Liver (tissue), 3 donors: ENCODE measurements around the gene SMYD1.

Experiments used
- ATF3 ChIP-seq: IDR thresholded peaks from 2 replicates; pipeline ENCODE4 v1.6.1; 2016; ENCODE audit warnings: antibody characterized with exemption
- GABPA ChIP-seq, 2 donors: IDR thresholded peaks in 1 of 2; conservative IDR thresholded peaks in 1 of 2; 2 replicates each; pipeline ENCODE4 v1.6.1; 2016; ENCODE audit warnings: antibody characterized with exemption in 2 of 2, mild to moderate bottlenecking in 1 of 2, moderate library complexity in 1 of 2
- SP1 ChIP-seq: IDR thresholded peaks from 2 replicates; pipeline ENCODE4 v1.6.1; 2018; ENCODE audit warnings: antibody characterized with exemption, mild to moderate bottlenecking
- TF ChIP-seq, protein P1 (sequence below): fragments of 150-350 bp; IDR thresholded peaks from 2 replicates; pipeline ENCODE4 v1.5.1; 2017; ENCODE audit warnings: improper control_type of control experiment, low read depth, low read length; ENCODE audit not compliant: missing input control
- donor health status: healthy.
- donor health status: healthy.

GRCh38 chr2:88127888-88128653 is 60.4 kb downstream of the SMYD1 start, which contains the start of gene FABP1:
- TF ChIP-seq, protein P1, sequence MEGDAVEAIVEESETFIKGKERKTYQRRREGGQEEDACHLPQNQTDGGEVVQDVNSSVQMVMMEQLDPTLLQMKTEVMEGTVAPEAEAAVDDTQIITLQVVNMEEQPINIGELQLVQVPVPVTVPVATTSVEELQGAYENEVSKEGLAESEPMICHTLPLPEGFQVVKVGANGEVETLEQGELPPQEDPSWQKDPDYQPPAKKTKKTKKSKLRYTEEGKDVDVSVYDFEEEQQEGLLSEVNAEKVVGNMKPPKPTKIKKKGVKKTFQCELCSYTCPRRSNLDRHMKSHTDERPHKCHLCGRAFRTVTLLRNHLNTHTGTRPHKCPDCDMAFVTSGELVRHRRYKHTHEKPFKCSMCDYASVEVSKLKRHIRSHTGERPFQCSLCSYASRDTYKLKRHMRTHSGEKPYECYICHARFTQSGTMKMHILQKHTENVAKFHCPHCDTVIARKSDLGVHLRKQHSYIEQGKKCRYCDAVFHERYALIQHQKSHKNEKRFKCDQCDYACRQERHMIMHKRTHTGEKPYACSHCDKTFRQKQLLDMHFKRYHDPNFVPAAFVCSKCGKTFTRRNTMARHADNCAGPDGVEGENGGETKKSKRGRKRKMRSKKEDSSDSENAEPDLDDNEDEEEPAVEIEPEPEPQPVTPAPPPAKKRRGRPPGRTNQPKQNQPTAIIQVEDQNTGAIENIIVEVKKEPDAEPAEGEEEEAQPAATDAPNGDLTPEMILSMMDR: no peak
- peak; percentile 30 for TF ChIP-seq ATF3
- TF ChIP-seq GABPA (IDR thresholded peaks at IDR 0.05 in 1 of 2, conservative IDR thresholded peaks at IDR 0.05 in 1 of 2): no peak
- peak; percentile 86 for TF ChIP-seq SP1
